ENCODE data around the gene GRIPAP1. TPM values are rescaled to one million over a fixed set of nuclear protein-coding genes. Genes with fewer than 3 reads are reported as not detected.

Gene GRIPAP1
- polyA plus RNA-seq, 3 donors, result 3.8 to 103 (median 10.7) TPM

DNA sequence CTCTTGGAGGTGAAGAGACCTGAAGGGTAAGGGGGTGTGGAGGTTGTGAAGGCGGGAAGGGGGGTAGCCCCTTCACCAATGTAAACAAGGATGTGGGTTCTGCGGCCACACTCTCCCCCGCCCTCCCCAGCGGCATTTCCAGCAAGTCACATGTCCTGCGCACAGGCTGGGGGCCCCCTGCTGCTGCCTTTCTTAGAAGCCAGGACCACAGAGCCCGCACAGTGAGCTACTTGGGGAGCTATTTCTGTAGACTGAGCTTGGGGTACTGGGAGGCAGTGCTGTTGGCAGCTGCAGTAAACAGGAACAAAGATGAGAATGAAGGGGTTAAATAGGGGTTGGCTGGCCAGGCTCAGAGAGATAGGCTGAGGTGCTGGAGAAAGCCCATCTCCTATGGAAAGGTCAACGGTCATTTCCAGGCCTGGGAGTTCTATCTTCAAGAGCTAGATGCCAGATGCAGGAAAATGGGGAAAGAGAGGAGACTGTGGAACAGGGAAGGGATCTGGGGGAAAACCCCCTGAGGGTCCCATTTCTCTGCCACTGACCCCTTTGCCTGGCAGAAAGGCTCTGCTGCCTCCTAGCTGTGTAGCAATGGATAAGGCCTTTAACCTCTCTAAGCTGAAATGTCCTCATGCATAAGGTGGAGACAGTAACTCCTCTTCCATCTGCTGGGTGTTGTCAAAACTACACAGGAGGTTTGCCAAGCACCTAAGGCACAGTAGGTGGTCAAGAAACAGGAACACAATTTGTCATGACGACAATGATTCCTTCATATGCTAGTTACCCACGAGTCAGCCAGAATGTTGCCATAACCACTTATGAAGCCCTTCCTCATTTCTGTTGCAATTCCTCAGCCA, 64.8 kb downstream of the GRIPAP1 start:
- WGBS (ENCODE audit: insufficient coverage), result 0% methylated on average over 3 of the region's 9 CpGs
- Histone ChIP-seq H3K4me2 (replicated peaks; ENCODE audit: extremely low read depth, low read length, poor library complexity, severe bottlenecking) (peak overlapping the region; percentile 27), H3K27ac (ENCODE audit: low read depth in 1 of 2, low read length in 2 of 2) (peak overlapping the region; percentile 65 to 75), H3K4me3 (replicated peaks in 1 of 3; ENCODE audit: low read depth in 2 of 3, low read length in 3 of 3) (peak overlapping the region in 1 of 3 experiments; percentile 27), H3K36me3 (replicated peaks in 1 of 2; ENCODE audit: control insufficient read depth in 1 of 2, insufficient read depth in 2 of 2, low read length in 2 of 2) (peaks cover 26 to 38% of the 10 kb centered on the region in 2 donors), H3K79me2 (ENCODE audit: insufficient read depth, low read length) (peaks cover 38% of the 10 kb centered on the region), H4K20me1 (ENCODE audit: insufficient read depth, low read length) (peaks cover 9% of the 10 kb centered on the region), H3K4me1 (ENCODE audit: control insufficient read depth in 1 of 2, insufficient read depth in 2 of 2, low read length in 2 of 2) (peaks cover 39 to 40% of the 10 kb centered on the region in 2 donors), H2AFZ (ENCODE audit: insufficient read depth, low read depth, low read length, poor library complexity, severe bottlenecking) (no peak overlapping the region), H3K27me3 (ENCODE audit: control insufficient read depth in 2 of 2, insufficient read depth in 2 of 2, low read length in 2 of 2) (no peaks in the 10 kb centered on the region), H3K9ac (ENCODE audit: insufficient read depth, low read length, poor library complexity, severe bottlenecking) (no peak overlapping the region), H3K9me3 (replicated peaks in 1 of 2; ENCODE audit: control insufficient read depth in 1 of 2, insufficient read depth in 1 of 2, low read length in 2 of 2) (no peaks in the 10 kb centered on the region)
- peak overlapping the region; percentile 92 to 95 (median 93) for H3K27ac Mint-ChIP-seq
- peaks cover 37 to 57% of the 10 kb centered on the region in 2 donors for H3K36me3 Mint-ChIP-seq
- intact Hi-C loops (cut with micrococcal nuclease), result no loop called here
- DNase-seq, result peak; percentile 87 to 95 (median 92)
- peak overlapping the region; percentile 54 to 60 for H3K4me3 Mint-ChIP-seq
- peaks cover 0 to 3% (median 0%) of the 10 kb centered on the region in 7 donors for H3K9me3 Mint-ChIP-seq
- peaks cover 0 to 1% (median 1%) of the 10 kb centered on the region in 3 donors for H3K27me3 Mint-ChIP-seq (ENCODE audit: low read depth in 3 of 3)
- TF ChIP-seq, protein P1, sequence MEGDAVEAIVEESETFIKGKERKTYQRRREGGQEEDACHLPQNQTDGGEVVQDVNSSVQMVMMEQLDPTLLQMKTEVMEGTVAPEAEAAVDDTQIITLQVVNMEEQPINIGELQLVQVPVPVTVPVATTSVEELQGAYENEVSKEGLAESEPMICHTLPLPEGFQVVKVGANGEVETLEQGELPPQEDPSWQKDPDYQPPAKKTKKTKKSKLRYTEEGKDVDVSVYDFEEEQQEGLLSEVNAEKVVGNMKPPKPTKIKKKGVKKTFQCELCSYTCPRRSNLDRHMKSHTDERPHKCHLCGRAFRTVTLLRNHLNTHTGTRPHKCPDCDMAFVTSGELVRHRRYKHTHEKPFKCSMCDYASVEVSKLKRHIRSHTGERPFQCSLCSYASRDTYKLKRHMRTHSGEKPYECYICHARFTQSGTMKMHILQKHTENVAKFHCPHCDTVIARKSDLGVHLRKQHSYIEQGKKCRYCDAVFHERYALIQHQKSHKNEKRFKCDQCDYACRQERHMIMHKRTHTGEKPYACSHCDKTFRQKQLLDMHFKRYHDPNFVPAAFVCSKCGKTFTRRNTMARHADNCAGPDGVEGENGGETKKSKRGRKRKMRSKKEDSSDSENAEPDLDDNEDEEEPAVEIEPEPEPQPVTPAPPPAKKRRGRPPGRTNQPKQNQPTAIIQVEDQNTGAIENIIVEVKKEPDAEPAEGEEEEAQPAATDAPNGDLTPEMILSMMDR (IDR thresholded peaks at IDR 0.05), result peak; percentile 54
- H3K4me1 Mint-ChIP-seq, result peaks cover 48% of the 10 kb centered on the region

DNA sequence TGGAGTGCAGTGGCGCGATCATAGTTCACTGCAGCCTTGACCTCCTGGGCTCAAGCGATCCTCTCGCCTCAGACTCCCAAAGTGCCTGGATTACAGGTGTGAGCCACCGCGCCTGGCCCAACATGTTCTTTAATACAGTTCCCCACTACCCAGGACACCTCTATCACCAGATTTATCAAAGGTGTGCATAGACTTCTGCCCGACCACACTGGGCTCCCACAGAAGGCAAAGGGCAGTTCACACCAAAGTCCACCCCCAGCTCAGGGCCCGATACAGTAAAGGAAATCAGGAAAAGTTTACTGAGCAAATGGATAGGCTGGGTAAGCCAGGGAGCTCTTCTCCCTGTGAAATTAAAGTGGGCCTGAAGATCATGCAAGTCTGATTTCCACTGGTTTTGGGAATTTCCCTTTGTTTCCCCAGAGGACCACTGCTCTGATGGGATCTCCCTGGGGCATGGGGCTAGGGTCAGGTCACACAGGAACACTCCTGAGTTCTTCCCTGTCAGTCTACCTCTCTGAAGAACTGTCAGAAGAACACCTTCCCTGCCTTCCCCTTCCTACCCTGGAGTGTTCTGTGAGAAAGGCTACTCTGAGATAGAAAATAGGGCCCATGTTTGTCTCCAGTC, 65.5 kb downstream of the GRIPAP1 start:
- no peaks in the 10 kb centered on the region for H3K9me3 ChIP-seq (replicated peaks in 1 of 2; ENCODE audit: control insufficient read depth in 1 of 2, insufficient read depth in 1 of 2, low read length in 2 of 2)
- Mint-ChIP-seq H3K9me3 (peaks cover 0 to 3% (median 0%) of the 10 kb centered on the region in 7 donors), H3K4me1 (peaks cover 46% of the 10 kb centered on the region), H3K36me3 (peaks cover 31 to 55% of the 10 kb centered on the region in 2 donors), H3K4me3 (peak overlapping the region in 1 of 2 donors; percentile 60), H3K27me3 (ENCODE audit: low read depth in 3 of 3) (peaks cover 0 to 3% (median 1%) of the 10 kb centered on the region in 3 donors), H3K27ac (peak overlapping the region; percentile 92 to 95 (median 93))
- peak in 1 of 3 donors; percentile 35 for DNase-seq
- H3K79me2 ChIP-seq (ENCODE audit: insufficient read depth, low read length), result peaks cover 34% of the 10 kb centered on the region
- WGBS (ENCODE audit: insufficient coverage), result 100% methylated on average over 4 of the region's 8 CpGs
- H3K4me3 ChIP-seq (replicated peaks in 1 of 3; ENCODE audit: low read depth in 2 of 3, low read length in 3 of 3), result peak overlapping the region in 1 of 3 experiments; percentile 27
- peak overlapping the region; percentile 65 to 75 for H3K27ac ChIP-seq (ENCODE audit: low read depth in 1 of 2, low read length in 2 of 2)
- H3K36me3 ChIP-seq (replicated peaks in 1 of 2; ENCODE audit: control insufficient read depth in 1 of 2, insufficient read depth in 2 of 2, low read length in 2 of 2), result peaks cover 26 to 34% of the 10 kb centered on the region in 2 donors
- no peaks in the 10 kb centered on the region for H3K27me3 ChIP-seq (ENCODE audit: control insufficient read depth in 2 of 2, insufficient read depth in 2 of 2, low read length in 2 of 2)
- TF ChIP-seq, protein P1 (IDR thresholded peaks at IDR 0.05), result no peak
- H3K4me1 ChIP-seq (ENCODE audit: control insufficient read depth in 1 of 2, insufficient read depth in 2 of 2, low read length in 2 of 2), result peaks cover 39 to 40% of the 10 kb centered on the region in 2 donors
- H3K4me2 ChIP-seq (replicated peaks; ENCODE audit: extremely low read depth, low read length, poor library complexity, severe bottlenecking), result peak overlapping the region; percentile 27
- no peak overlapping the region for H2AFZ ChIP-seq (ENCODE audit: insufficient read depth, low read depth, low read length, poor library complexity, severe bottlenecking)
- H4K20me1 ChIP-seq (ENCODE audit: insufficient read depth, low read length), result peaks cover 9% of the 10 kb centered on the region
- intact Hi-C loops (cut with micrococcal nuclease), result no loop called here
- no peak overlapping the region for H3K9ac ChIP-seq (ENCODE audit: insufficient read depth, low read length, poor library complexity, severe bottlenecking)
